Breast epithelium (tissue), 4 donors: ENCODE results near the gene BIRC2. TPM values are rescaled to one million over a fixed set of nuclear protein-coding genes. Genes with fewer than 3 reads are reported as not detected.
A peak's percentile ranks its signal among the peaks of the same experiment; 100 is the strongest.
"Not testable (repeated sequence)": the region's sequence is repeated elsewhere in the genome, so short reads cannot be mapped to it uniquely, and the experiment has no call there.

Experiments used
- DNase-seq, 2 donors: peaks; one replicate each; pipeline ENCODE4 v3.0.0-alpha.2; 2019; ENCODE audit warnings: low spot score in 2 of 2
- H3K27ac ChIP-seq, 2 donors: fragments of 200-600 bp; sonication (generic) in 1 of 2; one replicate each; pipeline ENCODE4 v1.5.1; 2016 to 2019; ENCODE audit warnings: mild to moderate bottlenecking in 1 of 2
- H3K27me3 ChIP-seq, 2 donors: fragments of 200-600 bp; sonication (generic) in 1 of 2; one replicate each; pipeline versions ENCODE4 v1.5.1 to v1.6.0; 2017 to 2019; ENCODE audit warnings: control low read depth in 1 of 2, mild to moderate bottlenecking in 1 of 2
- H3K36me3 ChIP-seq: fragments of 200-600 bp; one replicate; pipeline ENCODE4 v1.5.1; 2019
- H3K4me1 ChIP-seq, 2 donors: fragments of 200-600 bp; sonication (generic); one replicate each; pipeline ENCODE4 v1.5.1; 2016 to 2019; ENCODE audit warnings: control low read depth in 1 of 2
- H3K4me3 ChIP-seq, 3 donors: fragments of 200-600 bp; sonication (generic); 1 replicate in 2 of 3; 2 replicates in 1 of 3; pipeline ENCODE4 v1.5.1; 2016 to 2019; ENCODE audit warnings: mild to moderate bottlenecking in 3 of 3, moderate library complexity in 2 of 3
- H3K9me3 ChIP-seq, 2 donors: fragments of 200-600 bp; sonication (generic) in 1 of 2; one replicate each; pipeline ENCODE4 v1.5.1; 2016 to 2019; ENCODE audit warnings: control low read depth in 1 of 2
- CTCF ChIP-seq, 3 donors: fragments of 450-650 bp; IDR thresholded peaks; one replicate each; pipeline ENCODE4 v1.5.1; 2016 to 2017; ENCODE audit warnings: antibody characterized with exemption in 3 of 3, mild to moderate bottlenecking in 3 of 3, moderate library complexity in 3 of 3
- POLR2A ChIP-seq: fragments of 450-650 bp; IDR thresholded peaks from one replicate; pipeline ENCODE4 v1.6.1; 2016; ENCODE audit warnings: antibody characterized with exemption, mild to moderate bottlenecking, moderate library complexity
- POLR2AphosphoS5 ChIP-seq, 3 donors: sonication (generic); formaldehyde crosslinking; IDR thresholded peaks; one replicate each; pipeline ENCODE4 v1.6.1; 2017; ENCODE audit warnings: antibody characterized with exemption in 3 of 3
- intact Hi-C: fragments of 100-400 bp; cut with DNase I; formaldehyde crosslinking; loops from one replicate; pipeline ENCODE4 v1.15.1; 2023; ENCODE audit warnings: low total_unique reads
- total RNA-seq, 3 donors: library from RNA; depleted of rRNA; stranded (reverse); fragments of >200 nt; gene quantifications; one replicate each; pipeline ENCODE4 v1.1.0, GENCODE V29; 2016

The BIRC2 gene
- total RNA-seq, 3 donors from 2014 or later, result 45.6 to 95.7 (median 48.5) TPM

GRCh38 chr11:102332611-102332994, 14.4 kb upstream of the BIRC2 start:
- intact Hi-C loops, result no loop called here
- H3K36me3 ChIP-seq, result no peaks in the 10 kb centered on the region

GRCh38 chr11:102338479-102339010, 8.5 kb upstream of the BIRC2 start:
- H3K4me1 ChIP-seq, result no peaks in the 10 kb centered on the region
- DNase-seq, result no peak
- TF ChIP-seq POLR2AphosphoS5 (IDR thresholded peaks at IDR 0.05) (no peak), POLR2A (no peak), CTCF (IDR thresholded peaks at IDR 0.05) (no peak)
- intact Hi-C loops, result no loop called here
- no peak overlapping the region for H3K27ac ChIP-seq
- H3K27me3 ChIP-seq, result no peaks in the 10 kb centered on the region
- no peaks in the 10 kb centered on the region for H3K9me3 ChIP-seq
- no peaks in the 10 kb centered on the region for H3K36me3 ChIP-seq
- H3K4me3 ChIP-seq, result no peak overlapping the region

More at GRCh38 chr11:102332611-102332994, 14.4 kb upstream of the BIRC2 start:
- no peaks in the 10 kb centered on the region for H3K9me3 ChIP-seq
- H3K4me3 ChIP-seq, result no peak overlapping the region
- DNase-seq, result no peak
- H3K27ac ChIP-seq, result no peak overlapping the region
- H3K27me3 ChIP-seq, result no peaks in the 10 kb centered on the region
- no peaks in the 10 kb centered on the region for H3K4me1 ChIP-seq
- TF ChIP-seq POLR2AphosphoS5 (IDR thresholded peaks at IDR 0.05) (no peak), POLR2A (no peak), CTCF (IDR thresholded peaks at IDR 0.05) (no peak)

GRCh38 chr11:102341311-102341710, 5.7 kb upstream of the BIRC2 start:
- DNase-seq, H3K4me3 ChIP-seq, H3K27ac ChIP-seq, H3K4me1 ChIP-seq, H3K27me3 ChIP-seq, intact Hi-C loops, H3K9me3 ChIP-seq, H3K36me3 ChIP-seq: not testable (repeated sequence)

- DNase-seq, result peak; percentile 60 to 68
- no peaks in the 10 kb centered on the region for H3K9me3 ChIP-seq
- H3K4me3 ChIP-seq, result no peak overlapping the region
- intact Hi-C loops, result no loop called here
- TF ChIP-seq POLR2A, result no peak
- TF ChIP-seq CTCF (IDR thresholded peaks at IDR 0.05), result peak; percentile 71 to 76 (median 74)
- no peak for TF ChIP-seq POLR2AphosphoS5 (IDR thresholded peaks at IDR 0.05)
- no peaks in the 10 kb centered on the region for H3K36me3 ChIP-seq
- no peaks in the 10 kb centered on the region for H3K4me1 ChIP-seq
- H3K27me3 ChIP-seq, result no peaks in the 10 kb centered on the region
- no peak overlapping the region for H3K27ac ChIP-seq
Measured at GRCh38 chr11:102341844-102342318, 5.1 kb upstream of the BIRC2 start.

- Histone ChIP-seq H3K9me3 (no peaks in the 10 kb centered on the region), H3K4me3 (no peak overlapping the region), H3K27ac (no peak overlapping the region), H3K36me3 (no peaks in the 10 kb centered on the region), H3K27me3 (no peaks in the 10 kb centered on the region), H3K4me1 (no peaks in the 10 kb centered on the region)
- intact Hi-C loops, result no loop called here
- TF ChIP-seq POLR2AphosphoS5 (IDR thresholded peaks at IDR 0.05) (no peak), POLR2A (no peak), CTCF (IDR thresholded peaks at IDR 0.05) (no peak)
- DNase-seq, result no peak
Measured at GRCh38 chr11:102343809-102344208, 3.2 kb upstream of the BIRC2 start.

- no peak for DNase-seq
- peaks cover 0 to 4% of the 10 kb centered on the region in 2 donors for H3K4me1 ChIP-seq
- H3K4me3 ChIP-seq, result peak overlapping the region; percentile 70 to 87 (median 78)
- no peaks in the 10 kb centered on the region for H3K27me3 ChIP-seq
- H3K9me3 ChIP-seq, result no peaks in the 10 kb centered on the region
- H3K27ac ChIP-seq, result peak overlapping the region; percentile 99 to 100
- TF ChIP-seq POLR2A (no peak), POLR2AphosphoS5 (IDR thresholded peaks at IDR 0.05) (no peak), CTCF (IDR thresholded peaks at IDR 0.05) (no peak)
- no peaks in the 10 kb centered on the region for H3K36me3 ChIP-seq
- intact Hi-C loops, result no loop called here
Measured at GRCh38 chr11:102345904-102346303, 1.1 kb upstream of the BIRC2 start.
